DOHH2 (cell line): ENCODE results near the gene ACADS.

Experiments used
- EZH2phosphoT487 ChIP-seq: fragments of 200-600 bp; sonication (generic); IDR thresholded peaks from 2 replicates; pipeline ENCODE4 v1.6.1; 2017; ENCODE audit warnings: borderline replicate concordance, mild to moderate bottlenecking, antibody characterized with exemption, low read length, moderate library complexity, mixed read lengths
- TF ChIP-seq, protein P1 (sequence below): fragments of 200-600 bp; sonication (generic); IDR thresholded peaks from one replicate; pipeline ENCODE4 v1.5.1; 2014; ENCODE audit warnings: antibody characterized with exemption, mild to moderate bottlenecking, low read depth, low read length; ENCODE audit not compliant: poor library complexity, severe bottlenecking

DNA sequence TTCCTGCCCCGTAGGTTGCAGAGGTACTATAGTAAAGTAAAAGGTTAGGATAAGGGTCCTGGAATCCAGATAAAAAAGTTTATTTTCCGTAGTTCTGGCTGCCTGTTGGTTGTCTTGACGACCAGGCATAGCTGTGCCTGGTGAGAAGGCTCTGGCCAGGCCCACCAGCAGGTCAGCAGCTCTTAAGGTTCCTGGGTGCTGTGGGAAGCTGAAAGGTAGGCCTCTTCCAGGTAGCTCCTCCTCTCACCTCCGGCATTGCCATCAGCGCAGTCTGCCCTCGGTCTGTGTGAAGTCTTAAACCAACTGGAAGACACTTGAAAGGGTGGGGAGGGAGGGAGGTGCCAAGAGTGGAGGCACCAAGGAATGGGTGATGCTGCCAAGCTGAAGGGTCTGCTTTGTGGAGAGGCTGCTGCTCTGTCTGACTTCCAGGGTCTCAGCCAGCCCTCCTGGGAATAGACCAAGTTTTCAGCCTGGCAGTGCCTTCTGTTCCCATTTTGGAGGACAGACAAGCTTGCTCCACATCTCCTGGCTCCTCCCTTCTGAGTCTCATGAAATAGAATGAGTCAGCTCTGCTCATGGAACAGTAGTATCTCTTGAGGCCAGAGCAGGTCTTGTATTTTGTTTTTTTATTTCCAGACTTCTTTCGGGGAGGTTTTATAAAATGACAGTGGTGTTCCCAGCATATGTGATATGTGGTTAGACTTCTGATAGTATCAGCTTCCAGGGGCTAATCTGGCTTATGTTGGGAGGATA, 5.2 kb upstream of the ACADS start:
- TF ChIP-seq, protein P1, sequence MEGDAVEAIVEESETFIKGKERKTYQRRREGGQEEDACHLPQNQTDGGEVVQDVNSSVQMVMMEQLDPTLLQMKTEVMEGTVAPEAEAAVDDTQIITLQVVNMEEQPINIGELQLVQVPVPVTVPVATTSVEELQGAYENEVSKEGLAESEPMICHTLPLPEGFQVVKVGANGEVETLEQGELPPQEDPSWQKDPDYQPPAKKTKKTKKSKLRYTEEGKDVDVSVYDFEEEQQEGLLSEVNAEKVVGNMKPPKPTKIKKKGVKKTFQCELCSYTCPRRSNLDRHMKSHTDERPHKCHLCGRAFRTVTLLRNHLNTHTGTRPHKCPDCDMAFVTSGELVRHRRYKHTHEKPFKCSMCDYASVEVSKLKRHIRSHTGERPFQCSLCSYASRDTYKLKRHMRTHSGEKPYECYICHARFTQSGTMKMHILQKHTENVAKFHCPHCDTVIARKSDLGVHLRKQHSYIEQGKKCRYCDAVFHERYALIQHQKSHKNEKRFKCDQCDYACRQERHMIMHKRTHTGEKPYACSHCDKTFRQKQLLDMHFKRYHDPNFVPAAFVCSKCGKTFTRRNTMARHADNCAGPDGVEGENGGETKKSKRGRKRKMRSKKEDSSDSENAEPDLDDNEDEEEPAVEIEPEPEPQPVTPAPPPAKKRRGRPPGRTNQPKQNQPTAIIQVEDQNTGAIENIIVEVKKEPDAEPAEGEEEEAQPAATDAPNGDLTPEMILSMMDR, result no peak
- no peak for TF ChIP-seq EZH2phosphoT487
